Measurements from ENCODE around the gene ANKRD11.
"Not testable (repeated sequence)": the region's sequence is repeated elsewhere in the genome, so short reads cannot be mapped to it uniquely, and the experiment has no call there.

ANKRD11 gene

GRCh38 chr16:89431630-89432029 is 58.7 kb downstream of the ANKRD11 start:
- no peak for TF ChIP-seq CTCF (conservative IDR thresholded peaks at IDR 0.05; ENCODE audit: low read depth, low read length)
- no peak for DNase-seq (ENCODE audit: low read depth)
- H3K4me3 ChIP-seq (ENCODE audit: low read depth, low read length): no peak overlapping the region

GRCh38 chr16:89431158-89431584 is 59.2 kb downstream of the ANKRD11 start:
- no peak for TF ChIP-seq CTCF (conservative IDR thresholded peaks at IDR 0.05; ENCODE audit: low read depth, low read length)
- DNase-seq (ENCODE audit: low read depth): no peak
- H3K4me3 ChIP-seq (ENCODE audit: low read depth, low read length): no peak overlapping the region

- no peak for DNase-seq (ENCODE audit: low read depth)
- no peak overlapping the region for H3K4me3 ChIP-seq (ENCODE audit: low read depth, low read length)
- no peak for TF ChIP-seq CTCF (conservative IDR thresholded peaks at IDR 0.05; ENCODE audit: low read depth, low read length)
Observed at GRCh38 chr16:89430436-89431157, 59.8 kb downstream of the ANKRD11 start.

GRCh38 chr16:89428605-89429004 is 61.8 kb downstream of the ANKRD11 start:
- not testable (repeated sequence) for H3K4me3 ChIP-seq (ENCODE audit: low read depth, low read length); DNase-seq (ENCODE audit: low read depth)

- no peak overlapping the region for H3K4me3 ChIP-seq (ENCODE audit: low read depth, low read length)
- DNase-seq (ENCODE audit: low read depth): peak; percentile 50
- no peak for TF ChIP-seq CTCF (conservative IDR thresholded peaks at IDR 0.05; ENCODE audit: low read depth, low read length)
Observed at GRCh38 chr16:89426736-89427530, 63.4 kb downstream of the ANKRD11 start.

GRCh38 chr16:89425523-89425922 is 64.8 kb downstream of the ANKRD11 start:
- TF ChIP-seq CTCF (conservative IDR thresholded peaks at IDR 0.05; ENCODE audit: low read depth, low read length): no peak
- no peak for DNase-seq (ENCODE audit: low read depth)
- no peak overlapping the region for H3K4me3 ChIP-seq (ENCODE audit: low read depth, low read length)

GRCh38 chr16:89423681-89424260 is 66.6 kb downstream of the ANKRD11 start:
- no peak for TF ChIP-seq CTCF (conservative IDR thresholded peaks at IDR 0.05; ENCODE audit: low read depth, low read length)
- no peak for DNase-seq (ENCODE audit: low read depth)
- no peak overlapping the region for H3K4me3 ChIP-seq (ENCODE audit: low read depth, low read length)

Data from choroid plexus epithelial cell (primary cell).